ENCODE results near the gene TOGARAM1. TPM values are rescaled to one million over a fixed set of nuclear protein-coding genes. Genes with fewer than 3 reads are reported as not detected.

Gene TOGARAM1
- total RNA-seq, 1 experiment from 2014 or later: 5.9 TPM

- H3K4me3 ChIP-seq (ENCODE audit: low read depth, low read length): no peak overlapping the region
- DNase-seq: no peak
- Mint-ChIP-seq H3K4me3 (ENCODE audit: unreplicated experiment) (no peak overlapping the region), H3K27me3 (ENCODE audit: insufficient read depth, unreplicated experiment) (no peaks in the 10 kb centered on the region), H3K4me1 (ENCODE audit: low read depth, unreplicated experiment) (no peaks in the 10 kb centered on the region), H3K9me3 (ENCODE audit: unreplicated experiment) (no peaks in the 10 kb centered on the region), H3K27ac (ENCODE audit: unreplicated experiment) (no peak overlapping the region), H3K36me3 (ENCODE audit: insufficient read depth, unreplicated experiment) (peaks cover 6% of the 10 kb centered on the region)
- ChIA-PET CTCF (no interaction called here), POLR2A (no interaction called here)
- H3K27me3 ChIP-seq (replicated peaks; ENCODE audit: control insufficient read depth, insufficient read depth, low read length): no peaks in the 10 kb centered on the region
- no TSS peak for BruUV-seq (replicated peaks)
- H3K4me1 ChIP-seq: no peaks in the 10 kb centered on the region
- intact Hi-C loops (cut with micrococcal nuclease; ENCODE audit: unreplicated experiment): no loop called here
- no peaks in the 10 kb centered on the region for H3K36me3 ChIP-seq (ENCODE audit: control insufficient read depth, insufficient read depth, low read length)
- H3K9me3 ChIP-seq: no peaks in the 10 kb centered on the region
- TF ChIP-seq, protein P1, sequence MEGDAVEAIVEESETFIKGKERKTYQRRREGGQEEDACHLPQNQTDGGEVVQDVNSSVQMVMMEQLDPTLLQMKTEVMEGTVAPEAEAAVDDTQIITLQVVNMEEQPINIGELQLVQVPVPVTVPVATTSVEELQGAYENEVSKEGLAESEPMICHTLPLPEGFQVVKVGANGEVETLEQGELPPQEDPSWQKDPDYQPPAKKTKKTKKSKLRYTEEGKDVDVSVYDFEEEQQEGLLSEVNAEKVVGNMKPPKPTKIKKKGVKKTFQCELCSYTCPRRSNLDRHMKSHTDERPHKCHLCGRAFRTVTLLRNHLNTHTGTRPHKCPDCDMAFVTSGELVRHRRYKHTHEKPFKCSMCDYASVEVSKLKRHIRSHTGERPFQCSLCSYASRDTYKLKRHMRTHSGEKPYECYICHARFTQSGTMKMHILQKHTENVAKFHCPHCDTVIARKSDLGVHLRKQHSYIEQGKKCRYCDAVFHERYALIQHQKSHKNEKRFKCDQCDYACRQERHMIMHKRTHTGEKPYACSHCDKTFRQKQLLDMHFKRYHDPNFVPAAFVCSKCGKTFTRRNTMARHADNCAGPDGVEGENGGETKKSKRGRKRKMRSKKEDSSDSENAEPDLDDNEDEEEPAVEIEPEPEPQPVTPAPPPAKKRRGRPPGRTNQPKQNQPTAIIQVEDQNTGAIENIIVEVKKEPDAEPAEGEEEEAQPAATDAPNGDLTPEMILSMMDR (IDR thresholded peaks at IDR 0.05; ENCODE audit: insufficient read depth in 1 of 2, low read depth in 1 of 2, low read length in 1 of 2, severe bottlenecking in 1 of 2, unreplicated experiment in 1 of 2): no peak
Observed at GRCh38 chr14:44979273-44979672, 17.3 kb downstream of the TOGARAM1 start.

- Histone ChIP-seq H3K4me1 (no peaks in the 10 kb centered on the region), H3K4me3 (ENCODE audit: low read depth, low read length) (no peak overlapping the region), H3K36me3 (ENCODE audit: control insufficient read depth, insufficient read depth, low read length) (no peaks in the 10 kb centered on the region), H3K27me3 (replicated peaks; ENCODE audit: control insufficient read depth, insufficient read depth, low read length) (no peaks in the 10 kb centered on the region), H3K9me3 (no peaks in the 10 kb centered on the region)
- H3K4me3 Mint-ChIP-seq (ENCODE audit: unreplicated experiment): no peak overlapping the region
- no peaks in the 10 kb centered on the region for H3K27me3 Mint-ChIP-seq (ENCODE audit: insufficient read depth, unreplicated experiment)
- H3K27ac Mint-ChIP-seq (ENCODE audit: unreplicated experiment): no peak overlapping the region
- TF ChIP-seq, protein P1 (IDR thresholded peaks at IDR 0.05; ENCODE audit: insufficient read depth in 1 of 2, low read depth in 1 of 2, low read length in 1 of 2, severe bottlenecking in 1 of 2, unreplicated experiment in 1 of 2): no peak
- BruUV-seq (replicated peaks): no TSS peak
- intact Hi-C loops (cut with micrococcal nuclease; ENCODE audit: unreplicated experiment): no loop called here
- no peaks in the 10 kb centered on the region for H3K4me1 Mint-ChIP-seq (ENCODE audit: low read depth, unreplicated experiment)
- peaks cover 6% of the 10 kb centered on the region for H3K36me3 Mint-ChIP-seq (ENCODE audit: insufficient read depth, unreplicated experiment)
- no peak for DNase-seq
- POLR2A ChIA-PET: no interaction called here
- no peaks in the 10 kb centered on the region for H3K9me3 Mint-ChIP-seq (ENCODE audit: unreplicated experiment)
- CTCF ChIA-PET: no interaction called here
Observed at GRCh38 chr14:44979740-44980356, 17.9 kb downstream of the TOGARAM1 start.

DNA sequence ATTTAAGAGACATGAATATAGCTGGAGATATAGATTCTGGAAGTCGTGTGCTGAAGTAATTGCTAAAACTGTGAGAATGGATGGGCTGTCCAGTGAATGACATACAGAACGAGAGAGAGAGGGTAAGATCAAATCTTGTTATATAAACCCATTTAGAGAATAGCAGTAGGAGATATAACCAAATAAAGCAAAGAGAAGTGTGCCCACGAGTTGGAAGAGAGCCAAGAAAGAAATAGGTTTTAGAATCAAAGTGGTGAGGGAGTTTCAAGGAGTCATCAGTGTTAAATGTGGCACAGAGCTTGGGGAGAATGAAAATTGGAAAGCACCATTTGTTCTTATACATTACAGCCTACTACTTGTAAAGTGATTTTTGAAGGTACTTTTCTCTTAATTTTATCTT is 19.2 kb downstream of the TOGARAM1 start:
- Histone ChIP-seq H3K36me3 (ENCODE audit: control insufficient read depth, insufficient read depth, low read length) (no peaks in the 10 kb centered on the region), H3K4me3 (ENCODE audit: low read depth, low read length) (no peak overlapping the region), H3K9me3 (no peaks in the 10 kb centered on the region), H3K4me1 (no peaks in the 10 kb centered on the region), H3K27me3 (replicated peaks; ENCODE audit: control insufficient read depth, insufficient read depth, low read length) (no peaks in the 10 kb centered on the region)
- CTCF ChIA-PET: no interaction called here
- H3K36me3 Mint-ChIP-seq (ENCODE audit: insufficient read depth, unreplicated experiment): peaks cover 6% of the 10 kb centered on the region
- H3K27ac Mint-ChIP-seq (ENCODE audit: unreplicated experiment): no peak overlapping the region
- no peak for DNase-seq
- no peak overlapping the region for H3K4me3 Mint-ChIP-seq (ENCODE audit: unreplicated experiment)
- no peaks in the 10 kb centered on the region for H3K4me1 Mint-ChIP-seq (ENCODE audit: low read depth, unreplicated experiment)
- no peaks in the 10 kb centered on the region for H3K27me3 Mint-ChIP-seq (ENCODE audit: insufficient read depth, unreplicated experiment)
- TF ChIP-seq, protein P1 (IDR thresholded peaks at IDR 0.05; ENCODE audit: insufficient read depth in 1 of 2, low read depth in 1 of 2, low read length in 1 of 2, severe bottlenecking in 1 of 2, unreplicated experiment in 1 of 2): no peak
- POLR2A ChIA-PET: no interaction called here
- intact Hi-C loops (cut with micrococcal nuclease; ENCODE audit: unreplicated experiment): no loop called here
- H3K9me3 Mint-ChIP-seq (ENCODE audit: unreplicated experiment): no peaks in the 10 kb centered on the region
- no TSS peak for BruUV-seq (replicated peaks)

All from Caco-2 (cell line).